ENCODE results near the gene TXNDC17. TPM values are rescaled to one million over a fixed set of nuclear protein-coding genes. Genes with fewer than 3 reads are reported as not detected.

The TXNDC17 gene
- total and polyA plus RNA-seq, 2 of the 13 experiments (the other 11 are each of a cell fraction or from before 2014, with no cell fraction given) = 188 to 266 TPM

GRCh38 chr17:6668727-6669425 is 28.0 kb downstream of the TXNDC17 start (continued):
- TF ChIP-seq ZNF580 (CRISPR knock-in tag; IDR thresholded peaks at IDR 0.05; ENCODE audit: borderline replicate concordance, low read depth) = peak; percentile 54; the same call in 1 of the 2 replicates

DNA sequence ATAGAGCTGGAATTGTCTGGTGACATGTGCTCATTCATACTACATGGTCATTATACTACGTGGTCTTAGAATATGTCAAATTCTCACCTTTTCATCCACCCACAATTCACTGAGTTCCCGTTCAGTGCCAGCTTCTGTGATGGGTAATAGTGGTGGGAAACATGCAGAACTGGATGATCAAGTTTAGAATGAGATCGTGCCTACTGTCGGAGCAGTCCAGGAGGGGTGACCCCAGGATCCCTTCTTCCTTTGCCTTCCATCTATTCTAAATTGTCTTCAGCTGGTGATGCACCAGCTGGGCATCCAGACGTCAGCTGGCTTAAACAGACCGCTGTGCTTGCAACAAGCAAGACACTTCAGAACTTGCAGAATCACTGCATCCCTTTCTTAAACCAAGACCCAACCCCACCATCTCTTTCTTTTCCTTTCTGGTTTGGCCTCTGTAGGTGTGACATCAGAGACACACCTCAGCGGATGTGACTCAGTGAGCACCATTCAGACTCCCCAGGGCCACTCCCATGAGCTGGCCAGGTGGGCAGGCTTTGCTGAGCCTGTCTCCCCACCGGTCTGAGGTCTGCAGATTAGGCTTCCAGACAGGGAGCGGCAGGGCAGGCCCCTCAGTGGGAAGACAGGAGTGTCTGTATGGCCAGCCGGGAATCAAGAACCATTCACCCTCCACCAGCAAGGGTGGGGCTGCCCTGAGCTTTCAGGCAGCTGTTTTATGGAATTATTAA is 28.8 kb downstream of the TXNDC17 start:
- H3K27me3 ChIP-seq (ENCODE audit: control insufficient read depth in 1 of 2, insufficient read depth in 2 of 2, low read length in 2 of 2) = no peaks in the 10 kb centered on the region
- H3K4me3 ChIP-seq (replicated peaks in 1 of 3; ENCODE audit: insufficient read depth in 1 of 3, low read depth in 2 of 3, low read length in 3 of 3) = no peak overlapping the region
- ChIA-PET CTCF (ENCODE audit: low intra/inter-chr PET ratio, low total read pairs) (no interaction called here), POLR2A (interaction anchor here (1.2 to 4.3 kb wide), 4 partner anchors 7 to 43 kb away, joined by 3 to 33 read pairs (median 8); partner anchors contain the start of gene SLC13A5)
- H3K79me2 ChIP-seq (ENCODE audit: insufficient read depth, low read length) = no peaks in the 10 kb centered on the region
- intact Hi-C loops (cut with micrococcal nuclease; ENCODE audit: unreplicated experiment) (no loop called here), in situ Hi-C loops (cut with HindIII; ENCODE audit: extremely low pct_ligation_motif_present, low pct_unique_long_range_greater_than_20kb) (loop anchor here (5.0 to 10.0 kb wide), 3 partner anchors 43 to 345 kb away; partner anchors contain the start of genes RNASEK, SLC13A5 and TEKT1)
- H3K9ac ChIP-seq (ENCODE audit: insufficient read depth, low read depth, low read length) = no peak overlapping the region
- DNase-seq (ENCODE audit: low spot score) (no peak), ATAC-seq (no peak), FAIRE-seq (no peak)
- H3K36me3 ChIP-seq (replicated peaks in 1 of 2; ENCODE audit: control insufficient read depth in 1 of 2, insufficient read depth in 2 of 2, low read length in 2 of 2) = no peaks in the 10 kb centered on the region
- H3K9me3 ChIP-seq (ENCODE audit: low read length) = no peaks in the 10 kb centered on the region
- H3K4me1 ChIP-seq (ENCODE audit: insufficient read depth, low read length) = peaks cover 51% of the 10 kb centered on the region
- no peak overlapping the region for H2AFZ ChIP-seq (ENCODE audit: low read length)
- no peak overlapping the region for H3K4me2 ChIP-seq (ENCODE audit: low read depth, low read length)
- TF ChIP-seq SIN3B (IDR thresholded peaks at IDR 0.05; ENCODE audit: low read length) = no peak
- peak; percentile 31; the same call in 1 of the 2 replicates for TF ChIP-seq HNRNPL (IDR thresholded peaks at IDR 0.05; ENCODE audit: low read depth, low read length)
- H3K27ac ChIP-seq (ENCODE audit: extremely low read length, insufficient read depth, low read length) = no peak overlapping the region
- WGBS (ENCODE audit: low lambda C conversion rate) = over 99% methylated on average over 10 of the region's 10 CpGs
- BruUV-seq (replicated peaks) = no TSS peak
- no peaks in the 10 kb centered on the region for H4K20me1 ChIP-seq (ENCODE audit: insufficient read depth, low read length)

- over 99% methylated on average over 8 of the region's 8 CpGs for WGBS (ENCODE audit: low lambda C conversion rate)
- Histone ChIP-seq H3K9me3 (ENCODE audit: low read length) (no peaks in the 10 kb centered on the region), H3K4me1 (ENCODE audit: insufficient read depth, low read length) (peaks cover 56% of the 10 kb centered on the region), H3K9ac (ENCODE audit: insufficient read depth, low read depth, low read length) (no peak overlapping the region), H3K4me3 (replicated peaks in 1 of 3; ENCODE audit: insufficient read depth in 1 of 3, low read depth in 2 of 3, low read length in 3 of 3) (no peak overlapping the region), H2AFZ (ENCODE audit: low read length) (no peak overlapping the region), H4K20me1 (ENCODE audit: insufficient read depth, low read length) (no peaks in the 10 kb centered on the region), H3K36me3 (replicated peaks in 1 of 2; ENCODE audit: control insufficient read depth in 1 of 2, insufficient read depth in 2 of 2, low read length in 2 of 2) (no peaks in the 10 kb centered on the region), H3K27me3 (ENCODE audit: control insufficient read depth in 1 of 2, insufficient read depth in 2 of 2, low read length in 2 of 2) (no peaks in the 10 kb centered on the region), H3K4me2 (ENCODE audit: low read depth, low read length) (no peak overlapping the region), H3K79me2 (ENCODE audit: insufficient read depth, low read length) (no peaks in the 10 kb centered on the region), H3K27ac (ENCODE audit: extremely low read length, insufficient read depth, low read length) (no peak overlapping the region)
- BruUV-seq (replicated peaks) = no TSS peak
- no peak for FAIRE-seq
- no peak for DNase-seq (ENCODE audit: low spot score)
- ChIA-PET CTCF (ENCODE audit: low intra/inter-chr PET ratio, low total read pairs) (no interaction called here), POLR2A (interaction anchor here (1.2 to 1.8 kb wide), 3 partner anchors 30 to 42 kb away, joined by 4 to 10 read pairs (median 7); no protein-coding TSS in a partner anchor)
- in situ Hi-C loops (cut with HindIII; ENCODE audit: extremely low pct_ligation_motif_present, low pct_unique_long_range_greater_than_20kb) = no loop called here
- intact Hi-C loops (cut with micrococcal nuclease; ENCODE audit: unreplicated experiment) = no loop called here
- no peak for ATAC-seq
- TF ChIP-seq HBP1 (CRISPR knock-in tag; IDR thresholded peaks at IDR 0.05; ENCODE audit: low read depth) (no peak), ZNF431 (CRISPR knock-in tag; IDR thresholded peaks at IDR 0.05; ENCODE audit: borderline replicate concordance, low read depth) (no peak), ZNF746 (CRISPR knock-in tag; IDR thresholded peaks at IDR 0.05) (no peak), ZNF121 (CRISPR knock-in tag; IDR thresholded peaks at IDR 0.05) (no peak), CSRNP1 (CRISPR knock-in tag; IDR thresholded peaks at IDR 0.05) (no peak), PLSCR1 (CRISPR knock-in tag; IDR thresholded peaks at IDR 0.05; ENCODE audit: borderline replicate concordance) (no peak), CCDC6 (CRISPR knock-in tag; IDR thresholded peaks at IDR 0.05) (no peak)
Observed at GRCh38 chr17:6670571-6670970, 29.7 kb downstream of the TXNDC17 start.

All from HepG2 (cell line).